CD8-positive, alpha-beta memory T cell (primary cell): ENCODE results near the gene NAXE. TPM values are rescaled to one million over a fixed set of nuclear protein-coding genes. Genes with fewer than 3 reads are reported as not detected.
"Not testable (repeated sequence)": the region's sequence is repeated elsewhere in the genome, so short reads cannot be mapped to it uniquely, and the experiment has no call there.

Source experiments
- CTCF ChIA-PET: fragments of 350-600 bp; sonication (Branson Sonifier 250); formaldehyde crosslinking; loops from one replicate; lab custom pipeline; 2021; ENCODE audit warnings: antibody characterized with exemption; lab: Charles Lee
- POLR2A ChIA-PET: fragments of 350-600 bp; sonication (Branson Sonifier 250); formaldehyde crosslinking; loops from one replicate; lab custom pipeline; 2021; ENCODE audit warnings: antibody characterized with exemption; lab: Charles Lee
- DNase-seq, 5 donors: peaks; one replicate each; pipeline versions ENCODE4 v3.0.0 to v3.0.0-alpha.2; 2020 to 2022; ENCODE audit warnings: mixed read lengths in 1 of 5
- H3K27ac ChIP-seq: one replicate; pipeline ENCODE4 v1.7.0; 2013; ENCODE audit warnings: low read depth, mild to moderate bottlenecking, low read length, moderate library complexity
- H3K27me3 ChIP-seq: 2 replicates; pipeline ENCODE4 v1.7.0; 2013; ENCODE audit warnings: low read length, mild to moderate bottlenecking; ENCODE audit not compliant: insufficient read depth, poor library complexity, severe bottlenecking
- H3K36me3 ChIP-seq: 2 replicates; pipeline ENCODE4 v1.7.0; 2013; ENCODE audit warnings: mild to moderate bottlenecking, low read length, moderate library complexity; ENCODE audit not compliant: insufficient read depth
- H3K4me1 ChIP-seq: 2 replicates; pipeline ENCODE4 v1.7.0; 2013; ENCODE audit warnings: mild to moderate bottlenecking, low read length, moderate library complexity; ENCODE audit not compliant: insufficient read depth
- H3K4me3 ChIP-seq: 2 replicates; pipeline ENCODE4 v1.7.0; 2013; ENCODE audit warnings: mild to moderate bottlenecking, low read length
- H3K9me3 ChIP-seq: 2 replicates; pipeline ENCODE4 v1.7.0; 2013; ENCODE audit warnings: mild to moderate bottlenecking, low read length
- H3K27ac Mint-ChIP-seq, 8 donors: one replicate each; pipeline ENCODE4 v1.8.0; 2020 to 2021; ENCODE audit warnings: mixed read lengths in 8 of 8, mild to moderate bottlenecking in 6 of 8, inconsistent platforms in 3 of 8, moderate library complexity in 3 of 8
- H3K27me3 Mint-ChIP-seq, 2 donors: one replicate each; pipeline ENCODE4 v1.8.0; 2020 to 2021; ENCODE audit warnings: mixed read lengths in 2 of 2, mild to moderate bottlenecking in 1 of 2, moderate library complexity in 1 of 2
- H3K36me3 Mint-ChIP-seq, 3 donors: one replicate each; pipeline ENCODE4 v1.8.0; 2020 to 2021; ENCODE audit warnings: mixed read lengths in 3 of 3, inconsistent platforms in 1 of 3, mild to moderate bottlenecking in 1 of 3
- H3K4me1 Mint-ChIP-seq, 3 donors: one replicate each; pipeline ENCODE4 v1.8.0; 2020 to 2021; ENCODE audit warnings: mixed read lengths in 3 of 3, inconsistent platforms in 1 of 3, mild to moderate bottlenecking in 1 of 3
- H3K4me3 Mint-ChIP-seq, 7 donors: one replicate each; pipeline ENCODE4 v1.8.0; 2020 to 2021; ENCODE audit warnings: mixed read lengths in 7 of 7, mild to moderate bottlenecking in 6 of 7, moderate library complexity in 4 of 7, inconsistent platforms in 2 of 7
- H3K9me3 Mint-ChIP-seq, 5 donors: one replicate each; pipeline ENCODE4 v1.8.0; 2020 to 2022; ENCODE audit warnings: mixed read lengths in 5 of 5, mild to moderate bottlenecking in 3 of 5, moderate library complexity in 2 of 5, inconsistent platforms in 1 of 5
- polyA plus RNA-seq: library from polyadenylated mRNA; unstranded; fragments of 300-500 nt; fragmentation: Illumina TruSeq; gene quantifications from one replicate; pipeline ENCODE4 v1.2.3, GENCODE V29; 2021
- total RNA-seq, 2 experiments: library from RNA; stranded (reverse); gene quantifications; one replicate each; pipeline ENCODE4 v1.2.3, GENCODE V29; 2021

The NAXE gene
- total and polyA plus RNA-seq, 3 experiments from 2014 or later: 63.0 to 113 (median 69.1) TPM

GRCh38 chr1:156550346-156550745 lies 41.2 kb upstream of the NAXE start:
- CTCF ChIA-PET: interaction anchor here (1.1 to 1.4 kb wide), 2 partner anchors 49 to 70 kb away, joined by 3 read pairs; no protein-coding TSS in a partner anchor

DNA sequence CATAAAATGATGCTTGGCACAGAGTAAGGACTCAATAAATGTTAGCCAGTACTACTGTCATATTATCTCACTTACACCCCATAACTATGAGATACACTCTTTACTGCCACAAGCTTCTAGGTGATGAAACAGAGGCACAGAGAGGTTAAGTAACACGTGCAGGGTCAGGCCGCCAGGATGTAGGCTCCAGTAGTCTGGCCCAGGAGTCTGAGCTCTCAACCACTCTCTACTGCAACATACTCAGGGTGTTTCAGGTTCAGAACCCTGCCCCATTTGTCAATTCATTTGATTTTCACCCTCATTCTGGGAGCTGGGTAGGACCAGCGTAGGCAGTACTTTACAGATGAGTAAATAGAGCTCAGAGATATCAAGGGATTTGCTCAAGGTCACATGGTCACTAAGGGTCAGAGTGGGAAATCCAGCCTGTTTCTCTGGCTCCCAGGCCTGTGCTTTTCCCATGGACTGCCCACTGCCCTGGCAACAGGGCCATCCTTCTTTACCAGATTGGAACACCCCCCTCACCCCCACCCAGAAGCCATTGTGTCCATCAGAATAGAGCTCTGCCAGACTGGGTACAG lies 40.4 kb upstream of the NAXE start:
- Mint-ChIP-seq H3K27me3 (no peaks in the 10 kb centered on the region), H3K9me3 (no peaks in the 10 kb centered on the region), H3K4me1 (peaks cover 2 to 5% (median 4%) of the 10 kb centered on the region in 3 donors), H3K27ac (peak overlapping the region in 1 of 8 donors; percentile 12), H3K4me3 (no peak overlapping the region), H3K36me3 (peaks cover 0 to 3% (median 0%) of the 10 kb centered on the region in 3 donors)
- H3K4me1 ChIP-seq: no peaks in the 10 kb centered on the region
- ChIA-PET CTCF (interaction anchor here (1.0 to 1.2 kb wide), 2 partner anchors 50 to 165 kb away, joined by 3 read pairs; partner anchors contain the start of gene MEF2D), POLR2A (no interaction called here)
- H3K4me3 ChIP-seq: no peak overlapping the region
- no peak for DNase-seq
- no peak overlapping the region for H3K27ac ChIP-seq
- no peaks in the 10 kb centered on the region for H3K9me3 ChIP-seq
- no peaks in the 10 kb centered on the region for H3K27me3 ChIP-seq
- no peaks in the 10 kb centered on the region for H3K36me3 ChIP-seq

More at GRCh38 chr1:156550346-156550745, 41.2 kb upstream of the NAXE start:
- Histone ChIP-seq H3K27me3 (no peaks in the 10 kb centered on the region), H3K27ac (no peak overlapping the region), H3K4me1 (no peaks in the 10 kb centered on the region), H3K4me3 (no peak overlapping the region), H3K36me3 (no peaks in the 10 kb centered on the region), H3K9me3 (no peaks in the 10 kb centered on the region)
- Mint-ChIP-seq H3K36me3 (peaks cover 0 to 3% (median 0%) of the 10 kb centered on the region in 3 donors), H3K4me1 (peaks cover 2 to 5% (median 4%) of the 10 kb centered on the region in 3 donors), H3K27me3 (no peaks in the 10 kb centered on the region), H3K9me3 (no peaks in the 10 kb centered on the region), H3K27ac (peak overlapping the region in 1 of 8 donors; percentile 69), H3K4me3 (no peak overlapping the region)
- POLR2A ChIA-PET: no interaction called here
- DNase-seq: no peak

- Mint-ChIP-seq H3K4me3 (no peak overlapping the region), H3K36me3 (peaks cover 0 to 3% (median 0%) of the 10 kb centered on the region in 3 donors), H3K9me3 (no peaks in the 10 kb centered on the region), H3K27me3 (no peaks in the 10 kb centered on the region), H3K4me1 (peaks cover 2 to 5% (median 4%) of the 10 kb centered on the region in 3 donors), H3K27ac (peak overlapping the region in 1 of 8 donors; percentile 3)
- no peaks in the 10 kb centered on the region for H3K4me1 ChIP-seq
- H3K27ac ChIP-seq: no peak overlapping the region
- POLR2A ChIA-PET: no interaction called here
- no peak for DNase-seq
- CTCF ChIA-PET: interaction anchor here (1.0 to 1.2 kb wide), 2 partner anchors 51 to 166 kb away, joined by 3 read pairs; partner anchors contain the start of gene MEF2D
- no peaks in the 10 kb centered on the region for H3K9me3 ChIP-seq
- H3K4me3 ChIP-seq: no peak overlapping the region
- no peaks in the 10 kb centered on the region for H3K27me3 ChIP-seq
- H3K36me3 ChIP-seq: no peaks in the 10 kb centered on the region
Measured at GRCh38 chr1:156551869-156552268, 39.7 kb upstream of the NAXE start.

DNA sequence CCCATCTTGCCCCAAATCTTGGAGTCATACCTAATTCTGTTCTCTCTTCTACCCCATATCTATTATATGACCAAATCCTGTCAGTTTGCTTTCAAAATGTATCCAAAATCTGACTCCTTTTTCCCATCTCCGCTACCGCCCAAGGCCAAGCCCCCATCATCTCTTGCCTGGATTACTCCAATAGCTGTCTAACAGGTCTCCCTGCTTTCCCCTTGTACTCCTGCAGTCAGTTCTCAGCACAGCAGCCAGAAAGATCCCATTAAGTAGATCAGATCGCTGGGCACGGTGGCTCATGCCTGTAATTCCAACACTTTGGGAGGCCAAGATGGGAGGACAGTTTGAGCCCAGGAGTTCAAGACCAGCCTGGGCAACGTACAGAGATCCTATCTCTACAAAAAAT lies 39.1 kb upstream of the NAXE start:
- Mint-ChIP-seq H3K27me3 (no peaks in the 10 kb centered on the region), H3K4me1 (peaks cover 2 to 5% (median 4%) of the 10 kb centered on the region in 3 donors), H3K36me3 (peaks cover 0 to 3% (median 0%) of the 10 kb centered on the region in 3 donors), H3K4me3 (no peak overlapping the region), H3K9me3 (no peaks in the 10 kb centered on the region), H3K27ac (peak overlapping the region in 2 of 8 donors; percentile 3 to 76)
- H3K36me3 ChIP-seq: no peaks in the 10 kb centered on the region
- H3K4me3 ChIP-seq: no peak overlapping the region
- H3K27me3 ChIP-seq: no peaks in the 10 kb centered on the region
- H3K27ac ChIP-seq: no peak overlapping the region
- POLR2A ChIA-PET: no interaction called here
- no peaks in the 10 kb centered on the region for H3K4me1 ChIP-seq
- DNase-seq: no peak
- CTCF ChIA-PET: no interaction called here
- H3K9me3 ChIP-seq: no peaks in the 10 kb centered on the region

- H3K36me3 Mint-ChIP-seq, H3K27me3 ChIP-seq, CTCF ChIA-PET, H3K4me1 Mint-ChIP-seq, H3K27ac ChIP-seq, H3K27me3 Mint-ChIP-seq, DNase-seq, H3K4me3 Mint-ChIP-seq, H3K4me1 ChIP-seq, H3K9me3 ChIP-seq, H3K4me3 ChIP-seq, POLR2A ChIA-PET, H3K36me3 ChIP-seq, H3K9me3 Mint-ChIP-seq: not testable (repeated sequence)
- peak overlapping the region in 3 of 8 donors; percentile 58 to 96 (median 59) for H3K27ac Mint-ChIP-seq
Measured at GRCh38 chr1:156552937-156553336, 38.6 kb upstream of the NAXE start.

GRCh38 chr1:156553860-156554485 lies 37.6 kb upstream of the NAXE start:
- CTCF ChIA-PET: interaction anchor here (0.7 kb wide), 1 partner anchor 13 kb away, joined by 3 read pairs; no protein-coding TSS in a partner anchor

DNA sequence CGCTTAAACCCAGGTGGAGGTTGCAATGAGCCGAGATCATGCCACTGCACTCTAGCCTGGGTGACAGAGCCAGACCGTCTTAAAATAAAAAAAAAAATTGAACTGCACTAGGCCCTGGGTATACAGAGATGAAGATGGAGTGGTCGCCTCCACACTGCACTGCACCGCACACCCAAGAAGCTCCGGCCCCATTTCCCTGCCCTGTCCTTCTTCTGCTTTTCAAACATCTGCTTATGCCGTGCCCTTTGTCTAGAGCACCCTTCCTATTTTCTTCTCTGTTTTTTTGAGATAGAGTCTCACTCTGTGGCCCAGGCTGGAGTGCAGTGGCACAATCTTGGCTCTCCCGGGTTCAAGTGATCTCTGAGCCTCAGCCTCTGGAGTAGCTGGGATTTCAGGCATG lies 36.6 kb upstream of the NAXE start:
- no peaks in the 10 kb centered on the region for H3K36me3 ChIP-seq
- Mint-ChIP-seq H3K27me3 (no peaks in the 10 kb centered on the region), H3K4me1 (peaks cover 2 to 5% (median 4%) of the 10 kb centered on the region in 3 donors), H3K36me3 (peaks cover 0 to 3% (median 0%) of the 10 kb centered on the region in 3 donors), H3K4me3 (no peak overlapping the region), H3K27ac (peak overlapping the region in 1 of 8 donors; percentile 72), H3K9me3 (no peaks in the 10 kb centered on the region)
- H3K4me1 ChIP-seq: no peaks in the 10 kb centered on the region
- H3K9me3 ChIP-seq: no peaks in the 10 kb centered on the region
- DNase-seq: no peak
- ChIA-PET POLR2A (no interaction called here), CTCF (interaction anchor here (1.1 to 1.3 kb wide), 2 partner anchors 53 to 61 kb away, joined by 3 to 4 read pairs; no protein-coding TSS in a partner anchor)
- no peak overlapping the region for H3K4me3 ChIP-seq
- H3K27me3 ChIP-seq: no peaks in the 10 kb centered on the region
- no peak overlapping the region for H3K27ac ChIP-seq

More at GRCh38 chr1:156553860-156554485, 37.6 kb upstream of the NAXE start:
- POLR2A ChIA-PET: interaction anchor here (0.6 kb wide), 1 partner anchor 58 kb away, joined by 3 read pairs; no protein-coding TSS in a partner anchor
- H3K4me1 ChIP-seq: no peaks in the 10 kb centered on the region
- Mint-ChIP-seq H3K27ac (peak overlapping the region in 2 of 8 donors; percentile 10 to 93), H3K9me3 (no peaks in the 10 kb centered on the region), H3K4me1 (peaks cover 2 to 5% (median 4%) of the 10 kb centered on the region in 3 donors), H3K4me3 (no peak overlapping the region), H3K36me3 (peaks cover 0 to 3% (median 0%) of the 10 kb centered on the region in 3 donors), H3K27me3 (no peaks in the 10 kb centered on the region)
- no peak for DNase-seq
- no peak overlapping the region for H3K27ac ChIP-seq
- no peaks in the 10 kb centered on the region for H3K27me3 ChIP-seq
- no peaks in the 10 kb centered on the region for H3K36me3 ChIP-seq
- H3K4me3 ChIP-seq: no peak overlapping the region
- no peaks in the 10 kb centered on the region for H3K9me3 ChIP-seq

DNA sequence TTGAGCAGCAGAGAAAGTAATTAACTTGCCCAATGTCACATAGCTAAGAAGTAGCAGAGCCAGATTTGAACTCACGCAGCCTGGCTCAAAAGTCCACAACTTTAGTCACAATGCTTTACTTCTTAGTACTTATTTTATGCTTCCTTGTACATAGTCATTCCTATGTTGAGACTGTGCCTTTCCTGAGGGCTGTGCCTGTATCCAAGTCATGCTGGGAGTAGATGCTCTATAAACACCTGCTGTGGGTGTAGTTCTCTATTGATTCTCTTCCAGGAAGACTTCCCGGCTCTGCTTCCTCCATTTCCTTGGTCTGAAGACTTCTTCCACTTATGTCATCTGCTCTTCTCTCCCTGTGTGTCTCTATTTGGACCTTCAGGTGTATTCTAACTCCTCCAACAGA lies 35.9 kb upstream of the NAXE start:
- H3K36me3 Mint-ChIP-seq: peaks cover 0 to 3% (median 0%) of the 10 kb centered on the region in 3 donors
- H3K4me3 ChIP-seq: no peak overlapping the region
- H3K27ac ChIP-seq: no peak overlapping the region
- no peaks in the 10 kb centered on the region for H3K9me3 ChIP-seq
- no peaks in the 10 kb centered on the region for H3K9me3 Mint-ChIP-seq
- H3K27me3 ChIP-seq: no peaks in the 10 kb centered on the region
- peak overlapping the region in 3 of 8 donors; percentile 1 to 51 (median 10) for H3K27ac Mint-ChIP-seq
- H3K27me3 Mint-ChIP-seq: no peaks in the 10 kb centered on the region
- no peaks in the 10 kb centered on the region for H3K36me3 ChIP-seq
- H3K4me1 Mint-ChIP-seq: peaks cover 2 to 5% (median 4%) of the 10 kb centered on the region in 3 donors
- no peak for DNase-seq
- ChIA-PET POLR2A (no interaction called here), CTCF (interaction anchor here (1.1 to 1.3 kb wide), 2 partner anchors 54 to 62 kb away, joined by 3 to 4 read pairs; no protein-coding TSS in a partner anchor)
- no peaks in the 10 kb centered on the region for H3K4me1 ChIP-seq
- H3K4me3 Mint-ChIP-seq: no peak overlapping the region
